ENCODE results near the gene CBX1. TPM values are rescaled to one million over a fixed set of nuclear protein-coding genes. Genes with fewer than 3 reads are reported as not detected.
A peak's percentile ranks its signal among the peaks of the same experiment; 100 is the strongest.

The CBX1 gene
- total and polyA plus RNA-seq, 2 donors from 2014 or later = 37.8 to 40.2 TPM

GRCh38 chr17:48024149-48025039 is 76.9 kb downstream of the CBX1 start:
- no peak for TF ChIP-seq CTCF (IDR thresholded peaks at IDR 0.05; ENCODE audit: borderline replicate concordance, extremely low read depth, insufficient read depth)
- intact Hi-C loops (cut with DNase I) = loop anchor here (10.0 kb wide), 1 partner anchor 110 kb away; no protein-coding TSS in a partner anchor
- Histone ChIP-seq H3K36me3 (ENCODE audit: control insufficient read depth in 2 of 3, insufficient read depth in 3 of 3, low read length in 3 of 3) (no peaks in the 10 kb centered on the region), H3K4me1 (ENCODE audit: control insufficient read depth in 2 of 3, insufficient read depth in 2 of 3, low read depth in 1 of 3, low read length in 3 of 3) (peaks cover 4 to 24% (median 16%) of the 10 kb centered on the region in 3 donors), H3K27ac (ENCODE audit: low read depth in 2 of 2, low read length in 2 of 2) (peak overlapping the region; percentile 59 to 80), H3K4me3 (ENCODE audit: low read length in 3 of 3) (peak overlapping the region; percentile 61 to 73 (median 65)), H3K27me3 (ENCODE audit: control insufficient read depth, insufficient read depth, low read length) (peaks cover 2% of the 10 kb centered on the region), H3K9me3 (ENCODE audit: control insufficient read depth in 2 of 3, insufficient read depth in 1 of 3, low read length in 3 of 3) (no peaks in the 10 kb centered on the region), H3K9ac (ENCODE audit: low read length in 3 of 3) (peak overlapping the region in 2 of 3 donors; percentile 40 to 57)
- no peak for FAIRE-seq
- DNase-seq = peak; percentile 29 to 89 (median 58)

GRCh38 chr17:48023400-48024148 is 77.7 kb downstream of the CBX1 start:
- peak; percentile 8 for TF ChIP-seq CTCF (IDR thresholded peaks at IDR 0.05; ENCODE audit: borderline replicate concordance, extremely low read depth, insufficient read depth)
- Histone ChIP-seq H3K9me3 (ENCODE audit: control insufficient read depth in 2 of 3, insufficient read depth in 1 of 3, low read length in 3 of 3) (no peaks in the 10 kb centered on the region), H3K9ac (ENCODE audit: low read length in 3 of 3) (peak overlapping the region in 1 of 3 donors; percentile 40), H3K27ac (ENCODE audit: low read depth in 2 of 2, low read length in 2 of 2) (peak overlapping the region; percentile 59 to 80), H3K36me3 (ENCODE audit: control insufficient read depth in 2 of 3, insufficient read depth in 3 of 3, low read length in 3 of 3) (no peaks in the 10 kb centered on the region), H3K4me1 (ENCODE audit: control insufficient read depth in 2 of 3, insufficient read depth in 2 of 3, low read depth in 1 of 3, low read length in 3 of 3) (peaks cover 4 to 24% (median 16%) of the 10 kb centered on the region in 3 donors), H3K27me3 (ENCODE audit: control insufficient read depth, insufficient read depth, low read length) (peaks cover 2% of the 10 kb centered on the region), H3K4me3 (ENCODE audit: low read length in 3 of 3) (peak overlapping the region in 1 of 3 donors; percentile 65)
- intact Hi-C loops (cut with DNase I) = loop anchor here (10.0 kb wide), 1 partner anchor 111 kb away; no protein-coding TSS in a partner anchor
- peak; percentile 80 to 95 (median 88) for DNase-seq
- no peak for FAIRE-seq

GRCh38 chr17:48022901-48023300 is 78.4 kb downstream of the CBX1 start:
- Histone ChIP-seq H3K9me3 (ENCODE audit: control insufficient read depth in 2 of 3, insufficient read depth in 1 of 3, low read length in 3 of 3) (no peaks in the 10 kb centered on the region), H3K27ac (ENCODE audit: low read depth in 2 of 2, low read length in 2 of 2) (no peak overlapping the region), H3K9ac (ENCODE audit: low read length in 3 of 3) (no peak overlapping the region), H3K27me3 (ENCODE audit: control insufficient read depth, insufficient read depth, low read length) (peaks cover 2% of the 10 kb centered on the region), H3K4me1 (ENCODE audit: control insufficient read depth in 2 of 3, insufficient read depth in 2 of 3, low read depth in 1 of 3, low read length in 3 of 3) (peaks cover 4 to 24% (median 16%) of the 10 kb centered on the region in 3 donors), H3K36me3 (ENCODE audit: control insufficient read depth in 2 of 3, insufficient read depth in 3 of 3, low read length in 3 of 3) (no peaks in the 10 kb centered on the region), H3K4me3 (ENCODE audit: low read length in 3 of 3) (no peak overlapping the region)
- intact Hi-C loops (cut with DNase I) = loop anchor here (10.0 kb wide), 1 partner anchor 112 kb away; no protein-coding TSS in a partner anchor
- FAIRE-seq = no peak
- no peak for DNase-seq
- no peak for TF ChIP-seq CTCF (IDR thresholded peaks at IDR 0.05; ENCODE audit: borderline replicate concordance, extremely low read depth, insufficient read depth)
